ENCODE results near the gene HLA-A. TPM values are rescaled to one million over a fixed set of nuclear protein-coding genes. Genes with fewer than 3 reads are reported as not detected.

The HLA-A gene
- total and polyA plus RNA-seq, 2 of the 13 experiments (the other 11 are each of a cell fraction or from before 2014, with no cell fraction given) = 345 to 527 TPM

GRCh38 chr6:29926413-29927274 is 15.7 kb upstream of the HLA-A start (continued):
- TF ChIP-seq PBX2 (CRISPR knock-in tag; IDR thresholded peaks at IDR 0.05) (no peak), RBFOX2 (IDR thresholded peaks at IDR 0.05; ENCODE audit: low read depth, low read length) (peak; percentile 79), ZNF816 (CRISPR knock-in tag; IDR thresholded peaks at IDR 0.05; ENCODE audit: borderline replicate concordance) (no peak), ZNF235 (CRISPR knock-in tag; IDR thresholded peaks at IDR 0.05; ENCODE audit: borderline replicate concordance) (no peak), ZMYM3 (CRISPR knock-in tag; IDR thresholded peaks at IDR 0.05) (no peak), ZSCAN31 (CRISPR knock-in tag; IDR thresholded peaks at IDR 0.05; ENCODE audit: low read depth) (0 out of 2 replicates have a peak, but pooled peaks have one; percentile 24), TERF1 (CRISPR knock-in tag; IDR thresholded peaks at IDR 0.05) (no peak)

- Histone ChIP-seq H3K4me1 (ENCODE audit: insufficient read depth, low read length) (peaks cover 48% of the 10 kb centered on the region), H3K9me3 (ENCODE audit: low read length) (no peaks in the 10 kb centered on the region), H3K27me3 (ENCODE audit: control insufficient read depth in 1 of 2, insufficient read depth in 2 of 2, low read length in 2 of 2) (no peaks in the 10 kb centered on the region), H3K79me2 (ENCODE audit: insufficient read depth, low read length) (no peaks in the 10 kb centered on the region), H3K4me2 (ENCODE audit: low read depth, low read length) (peak overlapping the region; percentile 85), H3K36me3 (replicated peaks in 1 of 2; ENCODE audit: control insufficient read depth in 1 of 2, insufficient read depth in 2 of 2, low read length in 2 of 2) (no peaks in the 10 kb centered on the region), H4K20me1 (ENCODE audit: insufficient read depth, low read length) (no peaks in the 10 kb centered on the region), H3K4me3 (replicated peaks in 1 of 3; ENCODE audit: insufficient read depth in 1 of 3, low read depth in 2 of 3, low read length in 3 of 3) (peak overlapping the region; percentile 27 to 85 (median 48)), H2AFZ (ENCODE audit: low read length) (no peak overlapping the region), H3K9ac (ENCODE audit: insufficient read depth, low read depth, low read length) (peak overlapping the region; percentile 81), H3K27ac (ENCODE audit: extremely low read length, insufficient read depth, low read length) (peak overlapping the region; percentile 63)
- ChIA-PET POLR2A (interaction anchor here (1.3 to 2.3 kb wide), 5 partner anchors 14 to 50 kb away, joined by 4 to 17 read pairs (median 7); partner anchors contain the start of gene HLA-A), CTCF (ENCODE audit: low intra/inter-chr PET ratio, low total read pairs) (no interaction called here)
- in situ Hi-C loops (cut with HindIII; ENCODE audit: extremely low pct_ligation_motif_present, low pct_unique_long_range_greater_than_20kb) = no loop called here
- FAIRE-seq (no peak), DNase-seq (ENCODE audit: low spot score) (no peak), ATAC-seq (no peak)
- 4% methylated on average over 11 of the region's 16 CpGs for WGBS (ENCODE audit: low lambda C conversion rate)
- intact Hi-C loops (cut with micrococcal nuclease; ENCODE audit: unreplicated experiment) = loop anchor here (2.0 kb wide), 1 partner anchor 80 kb away; no protein-coding TSS in a partner anchor
- BruUV-seq (replicated peaks) = no TSS peak
- TF ChIP-seq MYC (CRISPR knock-in tag; IDR thresholded peaks at IDR 0.05; ENCODE audit: borderline replicate concordance) = peak; percentile 28; the same call in 1 of the 2 replicates
- peak; percentile 61 to 69 for TF ChIP-seq POLR2A (IDR thresholded peaks at IDR 0.05; ENCODE audit: insufficient read depth in 1 of 2, low read depth in 2 of 2, low read length in 2 of 2)
- no peak for TF ChIP-seq ZBTB40 (IDR thresholded peaks at IDR 0.05)
- TF ChIP-seq ZBTB40 (CRISPR knock-in tag; IDR thresholded peaks at IDR 0.05) = no peak
- no peak for TF ChIP-seq ERF (CRISPR knock-in tag; IDR thresholded peaks at IDR 0.05)
Observed at GRCh38 chr6:29927275-29927569, 15.1 kb upstream of the HLA-A start.

Measured in HepG2 (cell line).